ENCODE measurements around the gene TMEM43.
A peak's percentile ranks its signal among the peaks of the same experiment; 100 is the strongest.

Gene TMEM43

DNA sequence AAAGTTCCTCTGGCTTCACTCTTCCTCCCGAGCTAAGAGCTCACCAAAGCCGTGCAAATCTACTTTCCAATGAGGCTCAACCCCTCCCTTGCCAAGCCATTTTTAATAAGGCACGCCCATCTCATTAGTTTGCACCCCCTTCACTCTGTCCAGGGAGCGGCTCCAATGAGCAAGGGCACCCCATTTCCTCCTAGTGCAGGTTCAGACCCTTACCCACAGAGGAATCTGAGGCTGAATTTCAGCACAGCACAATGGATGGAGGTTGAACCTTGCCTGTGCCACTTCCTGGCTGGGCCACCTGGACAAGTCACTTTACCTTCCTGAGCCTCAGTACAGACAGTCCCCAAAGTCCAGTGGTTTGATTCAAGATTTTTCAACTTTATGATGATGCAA is 28.1 kb downstream of the TMEM43 start:
- no peak for DNase-seq

DNA sequence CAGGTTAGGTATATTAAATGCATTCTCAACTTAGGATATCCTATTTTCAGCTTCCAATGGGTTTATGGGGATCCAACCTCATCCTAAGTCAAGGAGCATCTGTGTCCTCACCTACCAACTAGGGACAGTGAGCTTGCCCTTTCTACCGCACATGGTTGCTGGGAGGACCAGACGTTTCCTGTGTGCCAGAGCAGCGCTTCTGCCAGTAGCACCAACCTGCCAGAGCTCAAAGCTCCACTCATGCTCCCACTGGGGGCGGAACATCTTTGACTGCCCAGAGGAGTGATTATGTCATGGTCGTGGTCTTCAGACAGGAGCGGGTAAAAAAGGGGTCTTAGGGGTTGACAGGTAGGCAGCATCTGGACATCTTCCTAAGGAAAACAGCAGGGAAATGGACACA is 28.8 kb downstream of the TMEM43 start:
- no peak for DNase-seq

GRCh38 chr3:14154276-14154675 is 29.4 kb downstream of the TMEM43 start:
- no peak for DNase-seq

GRCh38 chr3:14154895-14155440 is 30.1 kb downstream of the TMEM43 start:
- DNase-seq: no peak

- no peak for DNase-seq
Measured at GRCh38 chr3:14156201-14156600, 31.3 kb downstream of the TMEM43 start.

DNA sequence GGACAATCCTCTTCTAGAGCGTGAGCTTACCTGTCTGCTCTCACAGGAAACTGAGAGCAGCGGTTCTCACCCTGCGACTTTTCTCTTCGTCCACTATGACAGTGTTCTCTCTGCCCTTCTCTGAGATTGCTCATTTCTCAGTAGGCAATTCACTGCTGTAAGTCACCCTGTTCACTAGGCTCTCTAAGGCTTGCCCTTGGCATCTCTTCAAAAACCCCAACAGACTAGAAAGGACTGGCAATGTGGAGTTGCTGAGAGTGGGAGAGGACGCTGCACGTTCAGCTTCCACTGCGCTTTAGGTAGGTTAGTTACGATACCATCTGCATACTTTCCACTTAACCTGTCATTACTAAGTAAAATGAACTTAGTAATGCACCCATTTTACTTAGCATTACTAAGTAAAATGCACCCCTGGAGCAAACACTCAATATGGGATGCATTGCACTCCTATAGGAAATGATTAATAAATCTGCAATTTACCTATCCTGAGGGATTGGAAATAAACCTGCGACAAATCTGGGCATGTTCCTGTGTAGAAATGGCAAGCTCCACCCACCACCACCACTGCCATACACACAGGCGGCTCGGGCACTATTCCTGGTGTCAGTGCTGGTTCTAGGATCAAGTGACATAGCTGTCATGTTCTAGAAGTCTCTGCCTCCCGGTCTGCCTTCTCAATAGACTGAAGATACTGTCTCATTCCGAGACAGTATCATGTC is 32.1 kb downstream of the TMEM43 start:
- DNase-seq: no peak

- DNase-seq: no peak
Measured at GRCh38 chr3:14157951-14158350, 33.1 kb downstream of the TMEM43 start.

- no peak for DNase-seq
Measured at GRCh38 chr3:14158370-14158769, 33.5 kb downstream of the TMEM43 start.

DNA sequence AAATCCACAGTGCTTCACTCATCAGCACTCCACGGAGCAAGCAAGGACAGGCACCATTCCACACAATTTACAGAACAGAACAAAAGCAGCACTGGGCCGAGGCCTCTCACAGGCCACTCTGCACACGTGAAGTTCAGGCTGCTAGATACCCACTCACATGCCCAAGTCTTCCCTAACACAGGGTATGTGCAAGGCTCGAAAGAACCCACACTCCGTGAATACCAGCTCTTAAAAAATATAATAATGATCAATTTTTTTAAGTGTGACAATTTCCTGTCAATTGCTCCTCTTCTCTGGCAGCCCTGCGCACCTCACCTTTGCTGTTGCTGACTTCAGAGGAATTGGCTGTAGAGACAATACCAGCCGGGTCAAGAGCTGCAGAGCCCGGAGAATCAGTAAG is 34.6 kb downstream of the TMEM43 start:
- DNase-seq: no peak

DNA sequence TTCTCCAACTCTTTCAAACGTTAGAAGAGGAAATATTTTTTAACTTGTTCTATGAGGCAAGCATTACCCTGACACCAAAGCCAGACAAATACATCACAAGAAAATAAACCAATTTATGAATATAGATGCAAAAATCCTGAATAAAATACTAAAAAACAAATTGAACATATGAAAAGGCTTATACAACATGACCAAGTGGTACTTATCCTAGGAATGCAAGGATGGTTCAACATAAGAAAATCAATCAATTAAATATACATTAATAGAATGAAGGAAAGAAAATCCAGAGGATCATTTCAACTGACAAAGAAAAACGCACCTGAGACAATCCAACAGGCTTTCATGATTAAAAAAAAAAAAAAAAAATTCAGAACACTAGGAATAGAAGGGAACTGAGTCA is 36.4 kb downstream of the TMEM43 start:
- no peak for DNase-seq

- no peak for DNase-seq
Measured at GRCh38 chr3:14162178-14162577, 37.3 kb downstream of the TMEM43 start.

- DNase-seq: no peak
Measured at GRCh38 chr3:14166877-14167603, 42.2 kb downstream of the TMEM43 start.

GRCh38 chr3:14169435-14169834 is 44.6 kb downstream of the TMEM43 start:
- DNase-seq: no peak

- DNase-seq: no peak
Measured at GRCh38 chr3:14169871-14170270, 45.0 kb downstream of the TMEM43 start.

DNA sequence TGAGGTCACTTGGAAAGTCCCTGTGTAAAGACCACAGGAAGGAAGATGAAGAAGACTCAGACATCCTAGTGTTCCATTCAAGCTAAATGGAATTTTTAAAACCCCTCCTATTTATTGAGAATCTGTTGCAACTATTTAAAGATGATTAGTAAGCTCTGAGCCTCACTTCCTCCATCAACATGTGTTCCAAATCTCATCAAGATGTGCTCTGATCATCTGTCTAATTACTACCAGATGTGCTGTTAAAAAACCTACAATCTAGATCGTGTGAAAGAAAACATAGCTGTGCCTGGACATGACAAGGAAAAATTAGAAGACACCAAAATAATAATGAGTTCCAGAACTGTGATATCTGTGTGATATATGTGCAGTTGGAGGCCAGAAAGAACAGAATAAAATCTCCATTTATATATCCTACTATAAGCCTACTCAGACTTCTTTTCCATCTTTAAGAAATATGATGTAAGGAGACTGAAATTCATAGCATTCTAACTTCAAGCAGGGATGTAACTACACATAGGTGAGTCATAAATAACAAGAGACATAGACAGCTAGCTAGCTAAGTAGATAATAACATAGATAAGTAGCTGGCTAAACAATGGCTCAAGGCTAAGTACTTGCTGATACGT is 45.8 kb downstream of the TMEM43 start:
- DNase-seq: no peak

GRCh38 chr3:14172496-14172895 is 47.6 kb downstream of the TMEM43 start:
- no peak for DNase-seq

- DNase-seq: no peak
Measured at GRCh38 chr3:14174483-14174882, 49.6 kb downstream of the TMEM43 start.

- DNase-seq: peak; percentile 62
Measured at GRCh38 chr3:14175383-14176037, 50.7 kb downstream of the TMEM43 start.

DNA sequence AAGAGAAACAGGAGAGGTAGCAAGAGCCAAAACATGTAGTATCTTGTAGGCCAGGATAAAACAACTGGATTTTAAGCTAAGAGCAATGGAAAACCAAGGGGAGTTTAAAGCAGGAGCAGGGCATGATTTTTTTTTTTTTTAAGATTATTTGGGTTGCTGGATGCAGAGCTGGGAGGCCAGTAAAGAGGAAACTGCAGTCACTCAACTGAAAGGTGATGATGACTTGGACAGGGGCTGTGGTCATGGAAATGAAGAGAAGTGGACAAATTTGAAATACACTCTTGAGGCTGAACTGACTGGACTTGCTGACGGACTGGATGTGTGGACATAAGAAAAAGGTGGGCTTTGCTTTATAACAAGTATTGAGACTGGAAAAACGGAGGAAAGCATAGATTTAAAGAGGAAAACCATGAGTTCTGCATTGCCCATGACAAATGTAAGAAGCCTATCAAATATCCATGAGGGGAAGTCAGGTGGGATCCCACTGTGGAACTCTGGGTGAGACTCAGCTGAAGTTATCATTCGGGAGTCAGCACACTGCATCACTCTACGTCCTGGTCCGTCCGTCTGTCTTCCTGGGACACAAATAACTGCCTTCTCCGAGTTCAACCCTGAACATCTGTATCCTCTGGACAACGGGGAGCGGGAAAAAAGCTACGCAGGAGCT is 52.9 kb downstream of the TMEM43 start:
- DNase-seq: peak; percentile 15

- peak; percentile 99 for DNase-seq
Measured at GRCh38 chr3:14178247-14179113, 53.6 kb downstream of the TMEM43 start, which contains the start of the genes LSM3 and XPC. Gene LSM3 (plus strand): TSS chr3:14178817. CDS start chr3:14178861, 44 bp downstream. Gene XPC (minus strand): TSS chr3:14178601. CDS start chr3:14178568, 33 bp downstream.

- no peak for DNase-seq
Measured at GRCh38 chr3:14179114-14179465, 54.2 kb downstream of the TMEM43 start.

GRCh38 chr3:14179795-14180194 is 54.9 kb downstream of the TMEM43 start:
- no peak for DNase-seq

All from hematopoietic multipotent progenitor cell treated with erythropoietin and hydrocortisone succinate and interleukin-3 and kit ligand, for 8 days (in vitro differentiated cells).